ENCODE measurements around the gene OR51D1. TPM values are rescaled to one million over a fixed set of nuclear protein-coding genes. Genes with fewer than 3 reads are reported as not detected.

OR51D1 gene
- total RNA-seq, 1 donor from 2014 or later = not detected

DNA sequence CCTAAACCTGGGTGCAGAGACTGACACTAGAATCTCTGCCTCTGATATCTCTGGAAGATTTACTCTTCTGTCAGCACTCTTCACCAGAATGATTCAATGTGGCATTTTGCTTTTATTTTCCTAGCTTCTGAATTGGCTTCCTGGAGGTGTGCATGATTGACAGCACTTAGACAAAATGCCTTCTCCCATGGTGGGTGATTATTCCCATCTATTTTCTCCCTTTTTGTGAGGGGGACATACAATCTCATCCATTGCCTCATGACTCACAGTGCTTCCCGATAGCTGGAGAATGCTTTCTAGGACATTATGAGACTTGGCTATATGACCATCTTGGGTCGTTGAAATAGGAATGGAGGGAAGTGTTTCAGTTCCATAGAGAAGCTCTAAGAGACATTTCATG lies 25.3 kb upstream of the OR51D1 start:
- peaks cover 11% of the 10 kb centered on the region for H3K4me1 Mint-ChIP-seq (ENCODE audit: unreplicated experiment)
- H3K27me3 Mint-ChIP-seq (ENCODE audit: unreplicated experiment) = peaks cover 4% of the 10 kb centered on the region
- TF ChIP-seq, protein P1, sequence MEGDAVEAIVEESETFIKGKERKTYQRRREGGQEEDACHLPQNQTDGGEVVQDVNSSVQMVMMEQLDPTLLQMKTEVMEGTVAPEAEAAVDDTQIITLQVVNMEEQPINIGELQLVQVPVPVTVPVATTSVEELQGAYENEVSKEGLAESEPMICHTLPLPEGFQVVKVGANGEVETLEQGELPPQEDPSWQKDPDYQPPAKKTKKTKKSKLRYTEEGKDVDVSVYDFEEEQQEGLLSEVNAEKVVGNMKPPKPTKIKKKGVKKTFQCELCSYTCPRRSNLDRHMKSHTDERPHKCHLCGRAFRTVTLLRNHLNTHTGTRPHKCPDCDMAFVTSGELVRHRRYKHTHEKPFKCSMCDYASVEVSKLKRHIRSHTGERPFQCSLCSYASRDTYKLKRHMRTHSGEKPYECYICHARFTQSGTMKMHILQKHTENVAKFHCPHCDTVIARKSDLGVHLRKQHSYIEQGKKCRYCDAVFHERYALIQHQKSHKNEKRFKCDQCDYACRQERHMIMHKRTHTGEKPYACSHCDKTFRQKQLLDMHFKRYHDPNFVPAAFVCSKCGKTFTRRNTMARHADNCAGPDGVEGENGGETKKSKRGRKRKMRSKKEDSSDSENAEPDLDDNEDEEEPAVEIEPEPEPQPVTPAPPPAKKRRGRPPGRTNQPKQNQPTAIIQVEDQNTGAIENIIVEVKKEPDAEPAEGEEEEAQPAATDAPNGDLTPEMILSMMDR (IDR thresholded peaks at IDR 0.05; ENCODE audit: unreplicated experiment) = no peak
- no peak overlapping the region for H3K4me3 Mint-ChIP-seq (ENCODE audit: unreplicated experiment)
- no peaks in the 10 kb centered on the region for H3K36me3 Mint-ChIP-seq (ENCODE audit: low read depth, unreplicated experiment)
- no peak overlapping the region for H3K27ac Mint-ChIP-seq (ENCODE audit: unreplicated experiment)
- no peaks in the 10 kb centered on the region for H3K9me3 Mint-ChIP-seq (ENCODE audit: unreplicated experiment)
- DNase-seq (ENCODE audit: low spot score) = no peak

DNA sequence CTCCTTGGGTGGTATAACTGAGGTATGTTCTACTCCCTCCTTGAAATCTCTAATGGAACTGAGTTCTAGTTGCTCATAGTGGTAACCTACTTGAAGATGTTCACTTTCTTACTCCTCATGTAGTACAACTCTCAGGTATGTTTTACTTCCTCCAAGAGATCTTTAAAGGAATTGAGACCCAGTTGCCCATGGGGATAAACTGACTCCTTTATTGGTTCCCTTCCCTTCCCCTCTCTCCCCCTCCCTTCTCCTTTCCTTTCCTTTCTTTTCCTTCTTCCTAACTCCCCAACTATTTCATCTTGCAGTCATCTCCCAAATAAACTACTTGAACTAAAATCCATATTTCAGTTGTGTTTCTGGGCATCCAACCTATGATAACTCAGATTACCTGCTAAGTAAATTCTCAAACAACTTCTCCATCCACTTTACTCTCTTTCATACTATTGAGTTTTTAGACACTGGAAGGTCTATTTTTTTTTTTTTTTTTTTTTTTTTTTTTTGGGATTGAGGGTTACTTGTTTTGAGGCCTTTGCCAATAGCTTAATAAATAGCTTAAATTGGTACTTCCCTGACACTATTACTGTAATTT lies 21.3 kb upstream of the OR51D1 start:
- H3K9me3 Mint-ChIP-seq (ENCODE audit: unreplicated experiment) = no peaks in the 10 kb centered on the region
- no peak for DNase-seq (ENCODE audit: low spot score)
- H3K4me1 Mint-ChIP-seq (ENCODE audit: unreplicated experiment) = no peaks in the 10 kb centered on the region
- no peak overlapping the region for H3K27ac Mint-ChIP-seq (ENCODE audit: unreplicated experiment)
- TF ChIP-seq, protein P1 (IDR thresholded peaks at IDR 0.05; ENCODE audit: unreplicated experiment) = no peak
- no peak overlapping the region for H3K4me3 Mint-ChIP-seq (ENCODE audit: unreplicated experiment)
- H3K36me3 Mint-ChIP-seq (ENCODE audit: low read depth, unreplicated experiment) = no peaks in the 10 kb centered on the region
- H3K27me3 Mint-ChIP-seq (ENCODE audit: unreplicated experiment) = no peaks in the 10 kb centered on the region

DNA sequence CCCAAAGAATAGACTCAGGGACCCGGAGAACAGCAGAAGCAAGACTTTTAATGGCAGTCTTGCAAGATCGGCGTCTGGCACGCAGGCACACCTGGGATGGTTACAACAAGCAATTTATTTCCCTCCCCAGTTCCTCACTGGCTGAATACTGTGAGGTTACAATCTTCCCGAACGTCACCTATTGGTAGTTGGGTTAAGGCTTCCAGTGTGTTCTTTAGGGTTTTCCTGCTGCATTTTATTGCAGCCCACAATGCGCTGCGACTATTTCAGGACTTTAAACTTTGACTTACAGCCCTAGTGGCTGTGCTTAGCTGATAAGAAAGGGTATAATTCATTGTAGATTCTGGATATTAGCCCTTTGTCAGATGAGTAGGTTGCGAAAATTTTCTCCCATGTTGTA lies 17.8 kb upstream of the OR51D1 start:
- Mint-ChIP-seq H3K27ac (ENCODE audit: unreplicated experiment) (no peak overlapping the region), H3K36me3 (ENCODE audit: low read depth, unreplicated experiment) (no peaks in the 10 kb centered on the region), H3K9me3 (ENCODE audit: unreplicated experiment) (no peaks in the 10 kb centered on the region), H3K4me1 (ENCODE audit: unreplicated experiment) (no peaks in the 10 kb centered on the region), H3K4me3 (ENCODE audit: unreplicated experiment) (no peak overlapping the region), H3K27me3 (ENCODE audit: unreplicated experiment) (no peaks in the 10 kb centered on the region)
- no peak for DNase-seq (ENCODE audit: low spot score)
- TF ChIP-seq, protein P1 (IDR thresholded peaks at IDR 0.05; ENCODE audit: unreplicated experiment) = no peak

DNA sequence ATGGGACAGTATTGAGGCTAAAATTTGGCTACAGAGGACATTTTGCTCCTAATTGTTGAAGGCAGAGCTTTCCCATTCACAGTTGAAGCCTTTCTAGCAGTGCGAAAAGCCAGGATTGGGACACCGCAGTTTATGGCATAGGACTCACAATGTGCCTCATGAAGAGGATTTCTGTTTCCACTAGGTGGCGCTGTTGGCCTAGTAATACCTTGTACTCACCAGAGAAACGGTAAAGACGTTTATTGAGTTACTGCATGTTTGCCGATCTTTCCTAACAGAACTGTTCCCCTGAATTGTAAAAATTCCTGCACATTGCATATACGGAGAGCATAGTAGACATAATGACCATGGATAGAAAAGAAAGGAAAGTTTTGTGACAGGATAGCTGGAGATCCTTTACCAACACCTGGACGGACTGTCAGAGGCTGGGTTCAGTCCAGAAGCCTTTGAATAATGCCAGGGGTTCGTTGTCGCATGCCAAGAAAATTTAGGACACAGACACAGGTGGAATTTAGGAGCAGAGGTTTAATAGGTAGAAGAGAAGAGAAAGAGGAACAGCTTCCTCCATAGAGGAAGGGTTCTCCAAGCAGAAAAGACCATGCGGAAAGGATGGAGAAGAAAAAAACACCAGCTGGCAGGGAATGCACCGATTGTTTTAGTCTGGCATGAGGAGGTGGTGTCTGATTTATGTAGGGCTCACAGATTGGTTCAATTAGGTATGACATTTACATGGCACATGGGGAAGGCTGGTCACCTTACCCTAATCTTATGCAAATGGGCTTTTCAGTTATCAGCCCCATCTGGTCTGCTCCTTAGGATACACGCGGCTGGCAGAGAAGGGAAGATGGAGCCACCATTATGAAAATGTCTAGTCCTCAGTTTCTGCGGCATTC lies 10.8 kb upstream of the OR51D1 start:
- H3K4me3 Mint-ChIP-seq (ENCODE audit: unreplicated experiment) = no peak overlapping the region
- DNase-seq (ENCODE audit: low spot score) = peak; percentile 83
- TF ChIP-seq, protein P1 (IDR thresholded peaks at IDR 0.05; ENCODE audit: unreplicated experiment) = peak; percentile 96
- no peaks in the 10 kb centered on the region for H3K9me3 Mint-ChIP-seq (ENCODE audit: unreplicated experiment)
- H3K27ac Mint-ChIP-seq (ENCODE audit: unreplicated experiment) = no peak overlapping the region
- no peaks in the 10 kb centered on the region for H3K36me3 Mint-ChIP-seq (ENCODE audit: low read depth, unreplicated experiment)
- peaks cover 4% of the 10 kb centered on the region for H3K4me1 Mint-ChIP-seq (ENCODE audit: unreplicated experiment)
- H3K27me3 Mint-ChIP-seq (ENCODE audit: unreplicated experiment) = peaks cover 2% of the 10 kb centered on the region

DNA sequence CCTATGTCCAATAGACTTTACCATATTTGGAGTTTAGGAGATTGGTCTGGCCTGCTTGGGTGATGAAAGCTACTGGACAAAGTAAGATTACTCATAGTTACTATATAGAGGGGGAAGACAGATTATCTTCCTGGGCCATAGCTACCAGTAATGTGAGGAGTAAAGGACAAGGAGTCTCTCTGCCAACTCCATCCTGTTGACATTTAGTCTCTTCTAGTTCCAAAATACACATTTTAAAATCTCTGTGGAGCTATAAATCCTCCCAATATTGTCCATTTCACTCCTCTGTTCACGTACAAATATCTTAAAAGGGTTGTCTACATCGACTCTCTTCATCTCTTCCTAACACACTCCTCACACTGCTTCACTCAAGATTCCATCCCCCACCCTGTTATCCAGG lies 1.1 kb upstream of the OR51D1 start:
- no peaks in the 10 kb centered on the region for H3K36me3 Mint-ChIP-seq (ENCODE audit: low read depth, unreplicated experiment)
- no peaks in the 10 kb centered on the region for H3K4me1 Mint-ChIP-seq (ENCODE audit: unreplicated experiment)
- H3K9me3 Mint-ChIP-seq (ENCODE audit: unreplicated experiment) = no peaks in the 10 kb centered on the region
- H3K27ac Mint-ChIP-seq (ENCODE audit: unreplicated experiment) = no peak overlapping the region
- no peak overlapping the region for H3K4me3 Mint-ChIP-seq (ENCODE audit: unreplicated experiment)
- no peak for DNase-seq (ENCODE audit: low spot score)
- no peaks in the 10 kb centered on the region for H3K27me3 Mint-ChIP-seq (ENCODE audit: unreplicated experiment)
- TF ChIP-seq, protein P1 (IDR thresholded peaks at IDR 0.05; ENCODE audit: unreplicated experiment) = no peak
